Ovary (tissue), 9 donors: ENCODE results near the gene ARMC2. TPM values are rescaled to one million over a fixed set of nuclear protein-coding genes. Genes with fewer than 3 reads are reported as not detected.

Experiments
- DNase-seq, 5 donors: peaks; one replicate each; pipeline ENCODE4 v3.0.0-alpha.2; 2019 to 2020
- H3K27ac ChIP-seq, 2 donors: fragments of 200-600 bp; one replicate each; pipeline versions ENCODE4 v1.5.1 to v1.8.0; 2019 to 2022
- H3K27me3 ChIP-seq: fragments of 200-600 bp; one replicate; pipeline ENCODE4 v1.8.0; 2022
- H3K36me3 ChIP-seq: fragments of 200-600 bp; sonication (generic); one replicate; pipeline ENCODE4 v1.5.1; 2019
- H3K4me1 ChIP-seq: one replicate; pipeline ENCODE4 v1.8.1; 2013; ENCODE audit warnings: mild to moderate bottlenecking, moderate library complexity; ENCODE audit not compliant: insufficient read depth
- H3K4me3 ChIP-seq: fragments of 200-600 bp; sonication (generic); one replicate; pipeline ENCODE4 v1.5.1; 2017
- H3K9me3 ChIP-seq, 2 donors: fragments of 200-600 bp in 1 of 2; sonication (generic) in 1 of 2; one replicate each; pipeline versions ENCODE4 v1.5.1 to v1.8.1; 2013 to 2019; ENCODE audit warnings: mild to moderate bottlenecking in 1 of 2, moderate library complexity in 1 of 2
- CTCF ChIP-seq, 3 donors: fragments of 450-650 bp in 2 of 3; fragments of 200-600 bp in 1 of 3; IDR thresholded peaks; one replicate each; pipeline versions ENCODE4 v1.5.1 to v1.8.0; 2016 to 2022; ENCODE audit warnings: antibody characterized with exemption in 3 of 3, mild to moderate bottlenecking in 1 of 3
- EP300 ChIP-seq: sonication (generic); formaldehyde crosslinking; IDR thresholded peaks from one replicate; pipeline ENCODE4 v1.6.1; 2017; ENCODE audit warnings: antibody characterized with exemption
- POLR2A ChIP-seq: fragments of 450-650 bp; IDR thresholded peaks from one replicate; pipeline ENCODE4 v1.6.1; 2017; ENCODE audit warnings: antibody characterized with exemption, mild to moderate bottlenecking, moderate library complexity
- WGBS, 3 donors: extraction: QIAGEN DNeasy Blood & Tissue Kit in 1 of 3; methylation state at CpG; one replicate each; pipeline versions ENCODE4 v1.1.5 to v1.1.7; 2013 to 2017; 5-methylcytosine and 5-hydroxymethylcytosine counted together
- intact Hi-C, 4 donors: fragments of 100-400 bp; cut with DNase I; formaldehyde crosslinking; loops; one replicate each; pipeline versions ENCODE4 v1.11.0 to v1.15.1; 2022 to 2023
- polyA plus RNA-seq, 2 donors: library from polyadenylated mRNA; stranded (reverse); fragments of 200-250 nt in 1 of 2; fragments of 350-450 nt in 1 of 2; fragmentation: Illumina TruSeq in 1 of 2; extraction: RNeasy Lipid Tissue Mini Kit (QIAGEN cat#74804) in 1 of 2; gene quantifications; one replicate each; pipeline ENCODE4 v1.2.3, GENCODE V29; 2013 to 2014
- total RNA-seq, 7 donors: library from RNA; depleted of rRNA in 2 of 7; stranded (reverse); fragments of >200 nt in 2 of 7; fragmentation: NEBNext Ultra II Directional in 3 of 7; extraction: Animal tissue kit (Norgen Biotek cat#: 25700) in 3 of 7; gene quantifications; one replicate each; pipeline versions ENCODE4 v1.1.0 to v1.2.4, GENCODE V29; 2016 to 2023
- donor health status: DM: no; HTN: no; CAD: no; lungs with moderate emphysema.
- donor health status: DM: no; HTN: no; CAD: no.
- donor health status: Bipolar disorder and iron deficiency.
- donor health status: DM: yes; HTN: yes; CAD: no.
- donor health status: DM: no; HTN: no; CAD: no.
- donor health status: DM: yes; HTN: yes; CAD: no.

ARMC2 gene
- total and polyA plus RNA-seq, 9 donors: 3.2 to 14.7 (median 9.2) TPM

- 90 to 93% (median 93%) methylated on average over 10 of the region's 10 CpGs for WGBS, 3 donors
- Histone ChIP-seq H3K27me3 (no peaks in the 10 kb centered on the region), H3K9me3 (no peaks in the 10 kb centered on the region), H3K36me3 (no peaks in the 10 kb centered on the region), H3K4me3 (no peak overlapping the region), H3K4me1 (peaks cover 8% of the 10 kb centered on the region), H3K27ac (no peak overlapping the region)
- no peak for DNase-seq
- intact Hi-C loops: loop anchor here in 1 of 4 donors (10.0 kb wide), 1 partner anchor 46 kb away; no protein-coding TSS in a partner anchor
- TF ChIP-seq EP300 (no peak), CTCF (IDR thresholded peaks at IDR 0.05) (no peak), POLR2A (no peak)
Measured at GRCh38 chr6:108958900-108959770, 110.9 kb downstream of the ARMC2 start.

GRCh38 chr6:108959972-108960582 lies 111.9 kb downstream of the ARMC2 start:
- TF ChIP-seq CTCF (IDR thresholded peaks at IDR 0.05) (no peak), POLR2A (no peak), EP300 (no peak)
- H3K27ac ChIP-seq: peak overlapping the region in 1 of 2 donors; percentile 57
- H3K36me3 ChIP-seq: no peaks in the 10 kb centered on the region
- intact Hi-C loops: loop anchor here in 1 of 4 donors (10.0 kb wide), 1 partner anchor 45 kb away; no protein-coding TSS in a partner anchor
- no peaks in the 10 kb centered on the region for H3K27me3 ChIP-seq
- DNase-seq: peak in 2 of 5 donors; percentile 56 to 75
- H3K4me1 ChIP-seq: peaks cover 8% of the 10 kb centered on the region
- WGBS, 3 donors: 76 to 79% (median 78%) methylated on average over 10 of the region's 10 CpGs
- no peak overlapping the region for H3K4me3 ChIP-seq
- H3K9me3 ChIP-seq: no peaks in the 10 kb centered on the region

- Histone ChIP-seq H3K27me3 (no peaks in the 10 kb centered on the region), H3K36me3 (no peaks in the 10 kb centered on the region), H3K27ac (peak overlapping the region in 1 of 2 donors; percentile 57), H3K4me1 (peaks cover 8% of the 10 kb centered on the region), H3K9me3 (no peaks in the 10 kb centered on the region), H3K4me3 (no peak overlapping the region)
- 45 to 67% (median 46%) methylated on average over 7 of the region's 7 CpGs for WGBS, 3 donors
- TF ChIP-seq CTCF (IDR thresholded peaks at IDR 0.05) (no peak), POLR2A (no peak), EP300 (no peak)
- intact Hi-C loops: no loop called here
- peak in 3 of 5 donors; percentile 42 to 79 (median 69) for DNase-seq
Measured at GRCh38 chr6:108960601-108961000, 112.4 kb downstream of the ARMC2 start.

GRCh38 chr6:108961077-108961476 lies 112.9 kb downstream of the ARMC2 start:
- Histone ChIP-seq H3K27me3 (no peaks in the 10 kb centered on the region), H3K9me3 (no peaks in the 10 kb centered on the region), H3K36me3 (no peaks in the 10 kb centered on the region), H3K4me1 (peaks cover 8% of the 10 kb centered on the region), H3K27ac (peak overlapping the region in 1 of 2 donors; percentile 57), H3K4me3 (no peak overlapping the region)
- WGBS, 3 donors: 94 to 97% (median 95%) methylated on average over 14 of the region's 14 CpGs
- TF ChIP-seq CTCF (IDR thresholded peaks at IDR 0.05): no peak
- no peak for TF ChIP-seq POLR2A
- TF ChIP-seq EP300: no peak
- intact Hi-C loops: no loop called here
- peak in 1 of 5 donors; percentile 59 for DNase-seq
